ENCODE measurements around the gene ZBTB1. TPM values are rescaled to one million over a fixed set of nuclear protein-coding genes. Genes with fewer than 3 reads are reported as not detected.
"Not testable (repeated sequence)": the region's sequence is repeated elsewhere in the genome, so short reads cannot be mapped to it uniquely, and the experiment has no call there.

The ZBTB1 gene
- total RNA-seq, 1 experiment from 2014 or later: 26.5 TPM

- TF ChIP-seq CTCF (IDR thresholded peaks at IDR 0.05; ENCODE audit: unreplicated experiment): no peak
- Mint-ChIP-seq H3K9me3 (ENCODE audit: unreplicated experiment) (no peaks in the 10 kb centered on the region), H3K4me1 (ENCODE audit: insufficient read depth, unreplicated experiment) (no peaks in the 10 kb centered on the region), H3K27me3 (ENCODE audit: insufficient read depth, unreplicated experiment) (peaks cover 10% of the 10 kb centered on the region), H3K4me3 (ENCODE audit: unreplicated experiment) (no peak within 1 kb of the TSS), H3K27ac (ENCODE audit: low read depth, unreplicated experiment) (no peak within 1 kb of the TSS), H3K36me3 (ENCODE audit: insufficient read depth, unreplicated experiment) (no peaks in the 10 kb centered on the region)
- ChIA-PET CTCF (interaction anchor here (0.7 to 1.5 kb wide), 6 partner anchors 9 to 856 kb away, joined by 3 to 8 read pairs (median 3); partner anchors contain the start of gene HSPA2), POLR2A (interaction anchor here (0.9 to 1.4 kb wide), 2 partner anchors 9 to 79 kb away, joined by 3 read pairs; no protein-coding TSS in a partner anchor)
- intact Hi-C loops (cut with micrococcal nuclease): no loop called here
- DNase-seq (ENCODE audit: unreplicated experiment): no peak
- BruUV-seq (replicated peaks): no TSS peak
Measured at GRCh38 chr14:64549791-64550620, 45.4 kb downstream of the ZBTB1 start, which contains the start of gene PPP1R36. Gene PPP1R36, plus strand, starts transcription at chr14:64549961. Its CDS starts 37 bp downstream, at chr14:64549998.

- intact Hi-C loops (cut with micrococcal nuclease): no loop called here
- no peak for DNase-seq (ENCODE audit: unreplicated experiment)
- no TSS peak for BruUV-seq (replicated peaks)
- H3K9me3 Mint-ChIP-seq (ENCODE audit: unreplicated experiment): no peaks in the 10 kb centered on the region
- POLR2A ChIA-PET: interaction anchor here (0.5 to 1.8 kb wide), 6 partner anchors 9 to 231 kb away, joined by 3 to 8 read pairs (median 3); partner anchors contain the start of gene HSPA2
- no peak for TF ChIP-seq CTCF (IDR thresholded peaks at IDR 0.05; ENCODE audit: unreplicated experiment)
- CTCF ChIA-PET: interaction anchor here (0.7 to 1.5 kb wide), 6 partner anchors 10 to 856 kb away, joined by 3 to 8 read pairs (median 3); partner anchors contain the start of gene HSPA2
- no peak overlapping the region for H3K27ac Mint-ChIP-seq (ENCODE audit: low read depth, unreplicated experiment)
- H3K36me3 Mint-ChIP-seq (ENCODE audit: insufficient read depth, unreplicated experiment): peaks cover 4% of the 10 kb centered on the region
- H3K27me3 Mint-ChIP-seq (ENCODE audit: insufficient read depth, unreplicated experiment): peaks cover 10% of the 10 kb centered on the region
- H3K4me1 Mint-ChIP-seq (ENCODE audit: insufficient read depth, unreplicated experiment): no peaks in the 10 kb centered on the region
- H3K4me3 Mint-ChIP-seq (ENCODE audit: unreplicated experiment): no peak overlapping the region
Measured at GRCh38 chr14:64550621-64551333, 46.2 kb downstream of the ZBTB1 start.

GRCh38 chr14:64554556-64554955 lies 50.0 kb downstream of the ZBTB1 start:
- no peaks in the 10 kb centered on the region for H3K9me3 Mint-ChIP-seq (ENCODE audit: unreplicated experiment)
- no peak for TF ChIP-seq CTCF (IDR thresholded peaks at IDR 0.05; ENCODE audit: unreplicated experiment)
- no peak overlapping the region for H3K4me3 Mint-ChIP-seq (ENCODE audit: unreplicated experiment)
- peaks cover 7% of the 10 kb centered on the region for H3K36me3 Mint-ChIP-seq (ENCODE audit: insufficient read depth, unreplicated experiment)
- no peaks in the 10 kb centered on the region for H3K4me1 Mint-ChIP-seq (ENCODE audit: insufficient read depth, unreplicated experiment)
- no TSS peak for BruUV-seq (replicated peaks)
- ChIA-PET POLR2A (interaction anchor here (1.5 kb wide), 1 partner anchor 9 kb away, joined by 3 read pairs; no protein-coding TSS in a partner anchor), CTCF (interaction anchor here (0.8 to 1.8 kb wide), 4 partner anchors 8 to 82 kb away, joined by 3 to 6 read pairs (median 3); partner anchors contain the start of gene HSPA2)
- peaks cover 10% of the 10 kb centered on the region for H3K27me3 Mint-ChIP-seq (ENCODE audit: insufficient read depth, unreplicated experiment)
- DNase-seq (ENCODE audit: unreplicated experiment): no peak
- H3K27ac Mint-ChIP-seq (ENCODE audit: low read depth, unreplicated experiment): no peak overlapping the region
- intact Hi-C loops (cut with micrococcal nuclease): no loop called here

GRCh38 chr14:64556526-64556925 lies 52.0 kb downstream of the ZBTB1 start:
- ChIA-PET POLR2A (interaction anchor here (0.6 kb wide), 2 partner anchors 9 to 550 kb away, joined by 3 read pairs; no protein-coding TSS in a partner anchor), CTCF (interaction anchor here (0.7 to 1.0 kb wide), 3 partner anchors 41 to 89 kb away, joined by 3 to 5 read pairs (median 3); no protein-coding TSS in a partner anchor)
- no peak for TF ChIP-seq CTCF (IDR thresholded peaks at IDR 0.05; ENCODE audit: unreplicated experiment)
- H3K4me3 Mint-ChIP-seq (ENCODE audit: unreplicated experiment): no peak overlapping the region
- peaks cover 2% of the 10 kb centered on the region for H3K4me1 Mint-ChIP-seq (ENCODE audit: insufficient read depth, unreplicated experiment)
- peaks cover 7% of the 10 kb centered on the region for H3K36me3 Mint-ChIP-seq (ENCODE audit: insufficient read depth, unreplicated experiment)
- peak; percentile 80 for DNase-seq (ENCODE audit: unreplicated experiment)
- BruUV-seq (replicated peaks): no TSS peak
- no peak overlapping the region for H3K27ac Mint-ChIP-seq (ENCODE audit: low read depth, unreplicated experiment)
- H3K9me3 Mint-ChIP-seq (ENCODE audit: unreplicated experiment): no peaks in the 10 kb centered on the region
- H3K27me3 Mint-ChIP-seq (ENCODE audit: insufficient read depth, unreplicated experiment): no peaks in the 10 kb centered on the region
- intact Hi-C loops (cut with micrococcal nuclease): no loop called here

- DNase-seq (ENCODE audit: unreplicated experiment); H3K4me1 Mint-ChIP-seq (ENCODE audit: insufficient read depth, unreplicated experiment); H3K27ac Mint-ChIP-seq (ENCODE audit: low read depth, unreplicated experiment); H3K36me3 Mint-ChIP-seq (ENCODE audit: insufficient read depth, unreplicated experiment); H3K27me3 Mint-ChIP-seq (ENCODE audit: insufficient read depth, unreplicated experiment); H3K9me3 Mint-ChIP-seq (ENCODE audit: unreplicated experiment); BruUV-seq (replicated peaks); intact Hi-C loops (cut with micrococcal nuclease); H3K4me3 Mint-ChIP-seq (ENCODE audit: unreplicated experiment): not testable (repeated sequence)
- ChIA-PET CTCF (interaction anchor here (0.8 kb wide), 1 partner anchor 79 kb away, joined by 3 read pairs; no protein-coding TSS in a partner anchor), POLR2A (interaction anchor here (0.7 kb wide), 1 partner anchor 8 kb away, joined by 3 read pairs; no protein-coding TSS in a partner anchor)
Measured at GRCh38 chr14:64558216-64558615, 53.6 kb downstream of the ZBTB1 start.
